ENCODE data around the gene ABCG1.

Gene ABCG1

GRCh38 chr21:42214081-42214750 lies 4.7 kb upstream of the ABCG1 start:
- DNase-seq (ENCODE audit: low read depth, low spot score), result no peak

DNA sequence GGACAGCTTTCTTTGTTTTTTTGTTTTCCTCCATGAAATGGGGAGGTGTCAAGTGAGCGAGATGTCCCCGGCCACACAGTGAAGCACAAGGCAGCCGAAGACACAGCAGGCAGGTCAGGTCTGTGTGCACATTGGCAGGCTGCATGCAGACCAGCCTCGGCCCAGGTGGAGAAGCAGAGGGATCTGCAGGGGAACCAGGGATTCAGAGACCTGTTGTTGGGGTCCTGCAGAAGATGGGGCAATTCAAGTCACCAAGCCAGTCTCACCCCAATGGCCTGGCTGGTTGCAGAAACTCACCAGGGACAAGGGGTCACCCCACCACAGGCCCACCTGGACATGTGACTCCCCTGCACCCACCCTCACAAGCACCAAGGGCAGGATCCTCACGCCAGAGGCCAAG lies 4.0 kb upstream of the ABCG1 start:
- DNase-seq (ENCODE audit: low read depth, low spot score), result no peak

GRCh38 chr21:42215942-42216725 lies 2.8 kb upstream of the ABCG1 start:
- DNase-seq (ENCODE audit: low read depth, low spot score), result no peak

DNA sequence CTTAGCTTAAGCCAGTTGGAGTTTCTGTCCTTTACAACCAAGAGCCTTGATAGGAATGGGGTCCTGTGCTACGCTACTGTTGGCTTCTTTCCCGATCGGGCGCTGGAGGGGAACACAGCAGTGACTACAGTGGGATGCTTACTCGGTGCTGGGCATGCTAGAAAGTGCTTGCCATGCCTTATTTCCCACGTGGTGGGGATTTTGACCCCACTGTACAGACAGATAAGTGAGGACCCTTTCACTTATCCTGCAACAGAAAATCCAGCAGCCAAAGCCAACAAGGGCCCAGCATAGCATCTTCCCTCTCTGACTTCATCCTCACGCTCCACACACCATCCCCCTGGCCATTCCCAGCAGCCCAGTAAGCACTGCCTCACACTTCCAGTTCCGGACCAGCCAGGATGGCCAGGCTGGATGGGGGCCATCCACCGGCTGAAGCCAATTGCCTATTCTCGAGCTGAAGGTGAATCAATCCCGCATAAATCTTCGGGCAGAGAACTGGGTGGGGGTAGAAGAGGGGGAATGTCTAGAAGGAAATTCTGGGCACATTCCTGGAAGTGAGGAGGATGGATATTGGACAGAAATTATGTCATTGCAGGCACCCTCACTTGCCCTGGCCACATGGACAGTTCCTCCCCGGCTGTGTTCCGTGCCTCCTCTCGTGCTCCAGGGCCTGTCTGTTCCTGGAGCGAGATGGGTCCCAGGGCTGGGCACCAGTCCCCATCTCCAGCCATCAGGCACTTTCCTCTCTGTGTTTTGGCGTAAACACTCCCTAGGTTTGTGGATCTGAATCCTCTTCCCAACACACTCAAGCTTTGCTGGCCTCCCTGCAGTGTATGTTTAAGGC lies 2.0 kb upstream of the ABCG1 start:
- no peak for DNase-seq (ENCODE audit: low read depth, low spot score)

DNA sequence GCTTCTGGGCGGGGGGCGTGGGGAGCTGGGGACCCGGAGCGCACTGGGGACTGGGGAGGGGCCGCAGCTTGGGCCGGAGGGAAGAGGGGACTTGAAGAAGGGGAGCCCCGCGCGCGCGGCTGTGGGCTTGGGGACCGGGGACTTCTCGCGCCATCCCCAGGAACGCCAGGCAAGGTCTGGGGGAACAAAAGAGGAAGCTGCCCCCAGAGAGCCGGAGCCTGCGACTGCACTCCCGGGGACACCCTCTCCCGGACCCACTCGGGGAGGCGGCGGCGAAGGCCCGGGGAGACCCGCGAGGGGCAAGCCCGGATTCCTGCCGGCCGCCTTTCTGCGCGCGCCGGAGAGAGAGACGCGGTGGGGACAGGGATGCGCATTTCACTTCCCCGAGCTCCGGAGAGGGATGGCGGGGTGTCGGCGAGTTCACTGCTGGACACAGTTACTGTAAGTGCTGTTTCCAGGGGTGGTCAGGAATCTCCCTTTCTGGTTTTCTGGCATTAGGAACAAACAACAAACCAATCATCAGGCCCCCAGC lies 732 bp downstream of the ABCG1 start:
- peak; percentile 40 for DNase-seq (ENCODE audit: low read depth, low spot score)

DNA sequence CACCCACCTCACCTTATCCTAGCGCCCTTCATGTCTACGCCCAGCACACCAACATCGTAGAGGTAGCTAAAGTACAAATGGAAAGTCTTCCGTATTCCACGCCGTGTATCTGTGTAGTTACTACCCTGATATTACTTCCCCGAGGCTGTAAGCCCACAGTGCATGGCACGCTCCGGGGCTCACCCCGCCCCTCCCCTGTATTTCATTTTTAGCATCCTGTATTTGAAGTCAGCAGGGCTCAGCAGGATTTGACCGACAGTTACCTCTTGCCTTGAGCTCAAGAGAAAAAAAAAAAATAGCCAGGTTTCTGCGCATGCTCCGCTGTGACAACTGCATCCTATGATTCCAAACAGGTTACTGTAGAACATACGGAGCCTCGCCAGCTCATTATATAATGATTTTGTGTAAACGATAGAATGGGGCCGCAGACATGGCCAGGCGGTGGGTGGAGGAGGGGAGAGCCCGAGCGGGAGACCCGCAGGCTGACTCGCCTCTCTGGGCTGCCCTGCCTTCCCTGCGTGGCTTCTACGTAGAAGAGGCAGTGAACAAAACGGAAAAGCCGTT lies 1.3 kb downstream of the ABCG1 start:
- DNase-seq (ENCODE audit: low read depth, low spot score), result peak; percentile 76

GRCh38 chr21:42221581-42222345 lies 2.8 kb downstream of the ABCG1 start:
- DNase-seq (ENCODE audit: low read depth, low spot score), result peak; percentile 74

GRCh38 chr21:42222386-42222785 lies 3.4 kb downstream of the ABCG1 start:
- no peak for DNase-seq (ENCODE audit: low read depth, low spot score)

DNA sequence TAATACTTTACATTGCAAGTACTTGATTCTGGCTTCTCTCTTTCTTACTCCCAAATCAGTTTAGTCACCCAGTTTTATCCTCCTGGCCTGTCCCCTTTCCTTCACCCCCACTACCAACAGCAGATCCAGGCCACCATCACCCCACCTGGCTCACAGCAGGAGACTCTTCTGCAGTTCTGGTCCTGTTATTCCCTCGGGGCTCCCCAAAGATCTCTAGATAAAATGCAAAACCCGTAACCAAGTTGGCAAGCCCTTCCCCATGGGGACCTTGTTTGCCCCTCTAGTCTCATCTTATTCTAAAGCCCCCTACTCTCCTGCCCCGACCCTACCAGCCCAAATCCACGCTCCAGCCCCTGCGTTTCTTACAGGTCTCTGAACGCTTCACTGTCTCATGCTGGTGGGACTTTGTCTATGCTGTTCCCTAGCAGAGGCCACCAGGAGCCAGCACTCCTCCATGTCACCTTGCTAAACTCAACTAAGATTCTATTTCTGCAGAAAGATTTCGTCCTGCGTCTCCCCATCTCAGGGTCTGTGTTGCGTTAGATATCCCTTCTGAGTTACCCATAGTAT lies 4.0 kb downstream of the ABCG1 start:
- DNase-seq (ENCODE audit: low read depth, low spot score), result no peak

- no peak for DNase-seq (ENCODE audit: low read depth, low spot score)
Measured at GRCh38 chr21:42223826-42224575, 5.1 kb downstream of the ABCG1 start.

GRCh38 chr21:42225042-42225441 lies 6.1 kb downstream of the ABCG1 start:
- DNase-seq (ENCODE audit: low read depth, low spot score), result no peak

DNA sequence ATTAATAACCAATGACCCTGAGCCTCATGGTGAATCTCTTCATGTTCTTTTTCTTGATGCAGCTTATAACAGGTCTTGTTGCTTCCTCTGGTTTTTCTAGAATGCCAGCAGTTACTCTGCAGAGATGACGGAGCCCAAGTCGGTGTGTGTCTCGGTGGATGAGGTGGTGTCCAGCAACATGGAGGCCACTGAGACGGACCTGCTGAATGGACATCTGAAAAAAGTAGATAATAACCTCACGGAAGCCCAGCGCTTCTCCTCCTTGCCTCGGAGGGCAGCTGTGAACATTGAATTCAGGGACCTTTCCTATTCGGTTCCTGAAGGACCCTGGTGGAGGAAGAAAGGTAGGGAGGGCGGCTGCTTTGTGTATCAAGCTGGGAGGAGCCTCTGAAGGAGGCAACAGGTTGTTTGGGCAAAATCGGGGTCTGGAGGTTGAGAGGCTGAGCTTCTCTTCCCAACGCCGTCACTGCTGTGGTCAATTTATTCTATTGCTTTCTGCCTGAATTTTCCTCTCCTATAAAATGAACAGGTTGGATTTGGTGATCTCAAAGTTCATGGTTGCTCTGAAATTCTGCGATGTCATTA lies 6.7 kb downstream of the ABCG1 start:
- no peak for DNase-seq (ENCODE audit: low read depth, low spot score)

- no peak for DNase-seq (ENCODE audit: low read depth, low spot score)
Measured at GRCh38 chr21:42226626-42227025, 7.7 kb downstream of the ABCG1 start.

DNA sequence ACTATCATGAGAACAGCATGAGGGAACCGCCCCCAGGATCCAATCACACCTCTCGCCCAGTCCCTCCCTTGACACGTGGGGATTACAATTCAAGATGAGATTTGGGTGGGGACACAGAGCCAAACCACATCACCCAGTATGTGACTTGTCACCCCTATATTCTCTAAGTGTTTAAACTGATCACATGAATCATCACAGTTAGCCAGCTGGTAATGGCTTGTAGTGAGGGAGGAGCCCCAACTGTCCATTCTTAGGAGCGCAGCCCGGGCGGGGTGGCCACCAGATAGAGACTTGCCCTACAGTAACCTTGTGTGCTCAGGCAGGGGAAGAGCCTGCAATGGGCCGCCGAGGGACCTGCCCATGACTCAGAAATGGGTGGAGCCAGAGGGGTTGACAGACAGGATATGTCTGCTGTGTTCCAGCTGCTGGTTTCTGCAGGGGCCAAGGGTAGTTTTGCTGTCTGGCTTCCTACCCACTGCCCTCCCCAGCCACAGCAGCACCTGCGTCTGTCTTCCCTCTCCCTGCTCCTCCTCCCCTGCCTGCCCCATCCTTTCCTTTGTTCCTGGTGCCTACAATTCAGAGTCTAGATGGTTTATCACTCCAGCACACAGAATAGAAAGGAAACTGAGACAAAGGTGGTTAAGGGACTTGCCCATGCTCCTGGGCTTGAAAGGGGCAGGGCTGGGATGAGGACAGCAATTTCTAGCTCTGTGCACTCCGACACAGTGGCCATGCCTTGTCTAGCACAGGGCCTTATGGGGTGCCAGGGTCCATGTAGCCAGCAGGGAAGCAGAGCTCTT lies 9.2 kb downstream of the ABCG1 start:
- DNase-seq (ENCODE audit: low read depth, low spot score), result peak; percentile 43

- DNase-seq (ENCODE audit: low read depth, low spot score), result no peak
Measured at GRCh38 chr21:42228709-42229220, 9.8 kb downstream of the ABCG1 start.

DNA sequence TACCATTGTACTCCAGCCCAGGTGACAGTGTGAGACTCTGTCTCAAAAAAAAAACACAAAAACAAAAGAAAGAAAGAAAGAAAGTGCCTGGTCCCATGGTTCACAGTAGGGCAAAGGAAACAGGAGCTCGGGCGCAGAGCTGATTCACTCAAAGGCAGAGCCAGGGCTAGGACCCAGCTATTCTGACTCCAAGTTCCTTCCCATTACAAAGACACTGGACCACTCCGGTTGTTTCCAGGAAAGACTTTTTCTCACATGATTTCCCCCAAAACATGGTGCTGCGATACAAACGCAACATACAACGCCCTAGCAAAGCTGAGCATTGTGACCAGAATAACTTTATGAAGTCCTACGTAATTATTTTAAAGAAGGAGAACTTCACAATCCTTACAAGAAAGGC lies 10.7 kb downstream of the ABCG1 start:
- DNase-seq (ENCODE audit: low read depth, low spot score), result no peak

- no peak for DNase-seq (ENCODE audit: low read depth, low spot score)
Measured at GRCh38 chr21:42230178-42230577, 11.2 kb downstream of the ABCG1 start.

DNA sequence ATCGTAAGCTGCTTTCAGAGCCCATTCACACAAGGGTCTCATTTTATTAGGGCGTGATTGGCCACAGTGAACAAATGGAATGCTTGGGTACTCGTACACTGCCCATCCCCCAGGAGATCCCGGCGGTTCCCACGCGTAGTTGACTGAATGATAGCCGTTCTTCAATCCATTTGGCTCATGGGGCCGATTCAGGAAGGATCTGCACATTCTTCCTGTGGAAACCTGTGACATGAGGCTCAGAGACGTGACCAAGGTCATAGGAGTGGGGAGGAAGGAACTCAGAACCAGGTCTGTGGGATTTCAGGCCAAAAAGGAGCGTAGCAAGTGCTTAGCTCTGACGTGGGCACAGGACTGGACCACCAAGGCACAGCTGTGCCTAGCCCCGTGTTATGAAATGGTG lies 11.7 kb downstream of the ABCG1 start:
- no peak for DNase-seq (ENCODE audit: low read depth, low spot score)

GRCh38 chr21:42231756-42232155 lies 12.8 kb downstream of the ABCG1 start:
- no peak for DNase-seq (ENCODE audit: low read depth, low spot score)

All from astrocyte of the hippocampus (primary cell).